Measurements from ENCODE around the gene SBNO2.

- no peak for TF ChIP-seq CTCF (IDR thresholded peaks at IDR 0.05)
- no peak for TF ChIP-seq EZH2 (IDR thresholded peaks at IDR 0.05)
- TF ChIP-seq EZH2phosphoT487 (IDR thresholded peaks at IDR 0.05) = no peak
These were observed 56.4 kb downstream of the SBNO2 start for GRCh38 chr19:1117654-1118053.

All from neural progenitor cell (in vitro differentiated cells).